ENCODE data around the gene ZIM2.
"Not testable (repeated sequence)": the region's sequence is repeated elsewhere in the genome, so short reads cannot be mapped to it uniquely, and the experiment has no call there.

Gene ZIM2

GRCh38 chr19:56840451-56841192, at the start of gene ZIM2, which contains the start of gene PEG3:
Gene ZIM2, minus strand, starts transcription at chr19:56840726. Its CDS starts 16,449 bp downstream, at chr19:56824277.
Gene PEG3, minus strand, starts transcription at chr19:56840726. Its CDS starts 16,071 bp downstream, at chr19:56824655.
- no peak for DNase-seq

- DNase-seq = no peak
Observed at GRCh38 chr19:56885173-56885985, 44.9 kb upstream of the ZIM2 start.

GRCh38 chr19:56884441-56884840, 43.9 kb upstream of the ZIM2 start:
- no peak for DNase-seq

- DNase-seq = no peak
Observed at GRCh38 chr19:56880592-56881190, 40.2 kb upstream of the ZIM2 start.

GRCh38 chr19:56877069-56877715, 36.7 kb upstream of the ZIM2 start:
- DNase-seq = no peak

- no peak for DNase-seq
Observed at GRCh38 chr19:56875717-56876116, 35.2 kb upstream of the ZIM2 start.

- no peak for DNase-seq
Observed at GRCh38 chr19:56874530-56874929, 34.0 kb upstream of the ZIM2 start.

- no peak for DNase-seq
Observed at GRCh38 chr19:56873493-56873892, 33.0 kb upstream of the ZIM2 start.

GRCh38 chr19:56869886-56870285, 29.4 kb upstream of the ZIM2 start:
- no peak for DNase-seq

- DNase-seq = no peak
Observed at GRCh38 chr19:56868446-56868845, 27.9 kb upstream of the ZIM2 start.

- DNase-seq = no peak
Observed at GRCh38 chr19:56866538-56866937, 26.0 kb upstream of the ZIM2 start.

- no peak for DNase-seq
Observed at GRCh38 chr19:56864443-56865125, 24.1 kb upstream of the ZIM2 start.

GRCh38 chr19:56862741-56863140, 22.2 kb upstream of the ZIM2 start:
- no peak for DNase-seq

GRCh38 chr19:56860409-56860808, 19.9 kb upstream of the ZIM2 start:
- not testable (repeated sequence) for DNase-seq

GRCh38 chr19:56858026-56858425, 17.5 kb upstream of the ZIM2 start:
- no peak for DNase-seq

GRCh38 chr19:56856822-56857221, 16.3 kb upstream of the ZIM2 start:
- DNase-seq = no peak

GRCh38 chr19:56852361-56852760, 11.8 kb upstream of the ZIM2 start:
- DNase-seq = not testable (repeated sequence)

GRCh38 chr19:56848166-56848565, 7.6 kb upstream of the ZIM2 start:
- DNase-seq = no peak

GRCh38 chr19:56842412-56842811, 1.9 kb upstream of the ZIM2 start:
- DNase-seq = no peak

- no peak for DNase-seq
Observed at GRCh38 chr19:56841193-56841543, 642 bp upstream of the ZIM2 start.

- DNase-seq = no peak
Observed at GRCh38 chr19:56839652-56840450, 675 bp downstream of the ZIM2 start.

Data from NCI-H526 treated with DMSO at 0.1 percent for 48 hours (cell line).